Neural progenitor cell (in vitro differentiated cells): ENCODE data around the gene FARS2. TPM values are rescaled to one million over a fixed set of nuclear protein-coding genes. Genes with fewer than 3 reads are reported as not detected.

Experiments
- DNase-seq: peaks from one replicate; pipeline ENCODE4 v3.0.0-alpha.2; 2016; ENCODE audit warnings: low spot score
- H2AFZ ChIP-seq: fragments of 200-600 bp; sonication (generic); replicated peaks from 2 replicates; pipeline ENCODE4 v1.6.1; 2016; ENCODE audit warnings: antibody characterized with exemption
- H3F3A ChIP-seq: fragments of 200-600 bp; sonication (generic); 2 replicates; pipeline ENCODE4 v1.6.1; 2016; ENCODE audit warnings: antibody characterized with exemption, low read depth
- H3K27ac ChIP-seq: fragments of 200-600 bp; sonication (generic); 2 replicates; pipeline ENCODE4 v1.5.1; 2016; ENCODE audit warnings: mild to moderate bottlenecking
- H3K27me3 ChIP-seq: fragments of 200-600 bp; sonication (generic); 2 replicates; pipeline ENCODE4 v1.6.1; 2016; ENCODE audit warnings: mild to moderate bottlenecking, moderate library complexity
- H3K36me3 ChIP-seq: fragments of 200-600 bp; sonication (generic); 2 replicates; pipeline ENCODE4 v1.5.1; 2016
- H3K4me1 ChIP-seq: fragments of 200-600 bp; sonication (generic); 2 replicates; pipeline ENCODE4 v1.6.1; 2016; ENCODE audit warnings: mixed run types
- H3K4me2 ChIP-seq: fragments of 200-600 bp; sonication (generic); 2 replicates; pipeline ENCODE4 v1.6.1; 2016
- H3K4me3 ChIP-seq: fragments of 200-600 bp; sonication (generic); 2 replicates; pipeline ENCODE4 v1.5.1; 2016
- H3K79me2 ChIP-seq: fragments of 200-600 bp; sonication (generic); 2 replicates; pipeline ENCODE4 v1.6.1; 2016; ENCODE audit warnings: low read depth
- H3K9ac ChIP-seq: fragments of 200-600 bp; sonication (generic); 2 replicates; pipeline ENCODE4 v1.6.1; 2016
- H3K9me3 ChIP-seq: fragments of 200-600 bp; sonication (generic); 2 replicates; pipeline ENCODE4 v1.5.1; 2016; ENCODE audit warnings: low read depth
- H4K20me1 ChIP-seq: fragments of 200-600 bp; sonication (generic); 2 replicates; pipeline ENCODE4 v1.6.1; 2016; ENCODE audit warnings: low read depth
- H3K27ac Mint-ChIP-seq: 3 replicates; pipeline ENCODE4 v1.8.0; 2021; ENCODE audit warnings: mixed read lengths
- H3K27me3 Mint-ChIP-seq: 2 replicates; pipeline ENCODE4 v1.8.0; 2022; ENCODE audit warnings: low read depth, mild to moderate bottlenecking, inconsistent platforms, moderate library complexity, mixed read lengths; ENCODE audit not compliant: insufficient read depth
- H3K36me3 Mint-ChIP-seq: 3 replicates; pipeline ENCODE4 v1.8.0; 2021; ENCODE audit warnings: mixed read lengths
- H3K4me1 Mint-ChIP-seq: 3 replicates; pipeline ENCODE4 v1.8.0; 2021; ENCODE audit warnings: mixed read lengths
- H3K4me3 Mint-ChIP-seq: 3 replicates; pipeline ENCODE4 v1.8.0; 2021; ENCODE audit warnings: mild to moderate bottlenecking, moderate library complexity, mixed read lengths
- H3K9me3 Mint-ChIP-seq: 3 replicates; pipeline ENCODE4 v1.8.0; 2020; ENCODE audit warnings: mixed read lengths
- CTCF ChIP-seq: fragments of 200-600 bp; sonication (generic); IDR thresholded peaks from 2 replicates; pipeline ENCODE4 v1.5.1; 2017; ENCODE audit warnings: antibody characterized with exemption, mild to moderate bottlenecking
- EZH2 ChIP-seq: fragments of 200-600 bp; sonication (generic); IDR thresholded peaks from 2 replicates; pipeline ENCODE4 v1.6.1; 2017; ENCODE audit warnings: antibody characterized with exemption, mild to moderate bottlenecking, moderate library complexity
- EZH2phosphoT487 ChIP-seq: fragments of 200-600 bp; sonication (generic); IDR thresholded peaks from 2 replicates; pipeline ENCODE4 v1.6.1; 2017; ENCODE audit warnings: antibody characterized with exemption
- total RNA-seq: library from RNA; depleted of rRNA; stranded (reverse); fragments of >200 nt; gene quantifications from 2 replicates; pipeline ENCODE4 v1.2.3, GENCODE V29; 2015; ENCODE audit warnings: low replicate concordance

FARS2 gene
- total RNA-seq, 1 donor from 2014 or later: 10.8 TPM

GRCh38 chr6:5663739-5664138 lies 402.4 kb downstream of the FARS2 start:
- no peak overlapping the region for H3K4me3 Mint-ChIP-seq
- Histone ChIP-seq H3K4me3 (no peak overlapping the region), H3K27ac (no peak overlapping the region), H3K27me3 (no peaks in the 10 kb centered on the region), H3K79me2 (no peaks in the 10 kb centered on the region), H2AFZ (no peak overlapping the region), H4K20me1 (no peaks in the 10 kb centered on the region), H3K9me3 (no peaks in the 10 kb centered on the region), H3F3A (no peaks in the 10 kb centered on the region), H3K4me2 (no peak overlapping the region), H3K4me1 (peaks cover 9% of the 10 kb centered on the region), H3K9ac (no peak overlapping the region), H3K36me3 (no peaks in the 10 kb centered on the region)
- no peaks in the 10 kb centered on the region for H3K9me3 Mint-ChIP-seq
- no peaks in the 10 kb centered on the region for H3K36me3 Mint-ChIP-seq
- TF ChIP-seq CTCF: no peak
- no peak for TF ChIP-seq EZH2
- TF ChIP-seq EZH2phosphoT487: no peak
- no peak for DNase-seq
- H3K27me3 Mint-ChIP-seq: peaks cover 5% of the 10 kb centered on the region
- H3K4me1 Mint-ChIP-seq: peaks cover 26% of the 10 kb centered on the region
- H3K27ac Mint-ChIP-seq: no peak overlapping the region

GRCh38 chr6:5664149-5664548 lies 402.8 kb downstream of the FARS2 start:
- Histone ChIP-seq H3K9me3 (no peaks in the 10 kb centered on the region), H3K36me3 (no peaks in the 10 kb centered on the region), H3K9ac (no peak overlapping the region), H3F3A (no peaks in the 10 kb centered on the region), H3K79me2 (no peaks in the 10 kb centered on the region), H3K27ac (no peak overlapping the region), H3K4me3 (no peak overlapping the region), H4K20me1 (no peaks in the 10 kb centered on the region), H2AFZ (no peak overlapping the region), H3K4me2 (no peak overlapping the region), H3K4me1 (peaks cover 9% of the 10 kb centered on the region), H3K27me3 (no peaks in the 10 kb centered on the region)
- no peak overlapping the region for H3K4me3 Mint-ChIP-seq
- no peak for TF ChIP-seq EZH2phosphoT487
- DNase-seq: no peak
- H3K4me1 Mint-ChIP-seq: peaks cover 22% of the 10 kb centered on the region
- H3K36me3 Mint-ChIP-seq: no peaks in the 10 kb centered on the region
- no peaks in the 10 kb centered on the region for H3K9me3 Mint-ChIP-seq
- H3K27me3 Mint-ChIP-seq: peaks cover 5% of the 10 kb centered on the region
- no peak overlapping the region for H3K27ac Mint-ChIP-seq

- H3K27ac ChIP-seq: no peak overlapping the region
- H3K9me3 Mint-ChIP-seq: no peaks in the 10 kb centered on the region
- H3K9me3 ChIP-seq: no peaks in the 10 kb centered on the region
- H3F3A ChIP-seq: no peaks in the 10 kb centered on the region
- no peak for TF ChIP-seq EZH2
- TF ChIP-seq CTCF: no peak
- TF ChIP-seq EZH2phosphoT487: no peak
- H2AFZ ChIP-seq: no peak overlapping the region
- H3K27me3 ChIP-seq: no peaks in the 10 kb centered on the region
- H3K9ac ChIP-seq: no peak overlapping the region
- H3K79me2 ChIP-seq: no peaks in the 10 kb centered on the region
- no peak overlapping the region for H3K4me3 Mint-ChIP-seq
- no peak for DNase-seq
- no peak overlapping the region for H3K4me3 ChIP-seq
- peaks cover 21% of the 10 kb centered on the region for H3K4me1 Mint-ChIP-seq
- H3K4me2 ChIP-seq: no peak overlapping the region
- H3K27ac Mint-ChIP-seq: no peak overlapping the region
- H4K20me1 ChIP-seq: no peaks in the 10 kb centered on the region
- peaks cover 5% of the 10 kb centered on the region for H3K27me3 Mint-ChIP-seq
- H3K36me3 Mint-ChIP-seq: no peaks in the 10 kb centered on the region
- peaks cover 9% of the 10 kb centered on the region for H3K4me1 ChIP-seq
- H3K36me3 ChIP-seq: no peaks in the 10 kb centered on the region
Observed at GRCh38 chr6:5665173-5665572, 403.9 kb downstream of the FARS2 start.

- Histone ChIP-seq H3K27ac (no peak overlapping the region), H3K36me3 (no peaks in the 10 kb centered on the region), H3K79me2 (no peaks in the 10 kb centered on the region), H4K20me1 (no peaks in the 10 kb centered on the region), H3K4me2 (no peak overlapping the region), H3K4me3 (no peak overlapping the region), H3K9ac (no peak overlapping the region), H2AFZ (no peak overlapping the region), H3F3A (no peaks in the 10 kb centered on the region), H3K27me3 (no peaks in the 10 kb centered on the region), H3K9me3 (no peaks in the 10 kb centered on the region), H3K4me1 (peaks cover 9% of the 10 kb centered on the region)
- TF ChIP-seq EZH2phosphoT487 (no peak), CTCF (no peak), EZH2 (no peak)
- Mint-ChIP-seq H3K4me1 (peaks cover 23% of the 10 kb centered on the region), H3K9me3 (no peaks in the 10 kb centered on the region), H3K36me3 (no peaks in the 10 kb centered on the region), H3K27ac (no peak overlapping the region), H3K4me3 (no peak overlapping the region), H3K27me3 (peaks cover 3% of the 10 kb centered on the region)
- no peak for DNase-seq
Observed at GRCh38 chr6:5665667-5666066, 404.4 kb downstream of the FARS2 start.
